GM23338 (cell line): ENCODE measurements around the gene MXRA7. TPM values are rescaled to one million over a fixed set of nuclear protein-coding genes. Genes with fewer than 3 reads are reported as not detected.

Experiments
- ATAC-seq: fragments of 200-7000 bp; cut with Tn5 transposase; 3 replicates; pipeline ENCODE4 v1.9.1; 2020
- DNase-seq: peaks from one replicate; pipeline ENCODE4 v3.0.0-alpha.2; 2015; ENCODE audit warnings: low spot score
- H2AFZ ChIP-seq: fragments of 200-600 bp; sonication (generic); 2 replicates; pipeline ENCODE4 v1.8.0; 2016; ENCODE audit warnings: antibody characterized with exemption, mild to moderate bottlenecking, moderate library complexity
- H3F3A ChIP-seq: fragments of 200-600 bp; sonication (generic); replicated peaks from 2 replicates; pipeline ENCODE4 v1.8.0; 2017; ENCODE audit warnings: antibody characterized with exemption, mixed run types, low read depth
- H3K27ac ChIP-seq: fragments of 200-600 bp; sonication (generic); 2 replicates; pipeline ENCODE4 v1.6.1; 2016; ENCODE audit warnings: low read depth
- H3K27me3 ChIP-seq: fragments of 200-600 bp; sonication (generic); 2 replicates; pipeline ENCODE4 v1.8.0; 2016; ENCODE audit warnings: mild to moderate bottlenecking, mixed run types, moderate library complexity; ENCODE audit not compliant: insufficient read depth
- H3K36me3 ChIP-seq: fragments of 200-600 bp; sonication (generic); 2 replicates; pipeline ENCODE4 v1.8.0; 2016; ENCODE audit warnings: mild to moderate bottlenecking; ENCODE audit not compliant: insufficient read depth
- H3K4me1 ChIP-seq: fragments of 200-600 bp; sonication (generic); 2 replicates; pipeline ENCODE4 v1.8.0; 2016; ENCODE audit warnings: mild to moderate bottlenecking, moderate library complexity; ENCODE audit not compliant: insufficient read depth
- H3K4me2 ChIP-seq: fragments of 200-600 bp; sonication (generic); 2 replicates; pipeline ENCODE4 v1.7.1; 2017; ENCODE audit warnings: mixed run types
- H3K4me3 ChIP-seq: fragments of 200-600 bp; sonication (generic); 2 replicates; pipeline ENCODE4 v1.6.1; 2016; ENCODE audit warnings: mixed run types
- H3K79me2 ChIP-seq: fragments of 200-600 bp; sonication (generic); replicated peaks from 2 replicates; pipeline ENCODE4 v1.8.0; 2017; ENCODE audit warnings: mild to moderate bottlenecking; ENCODE audit not compliant: insufficient read depth
- H3K9me2 ChIP-seq: fragments of 200-600 bp; sonication (generic); 2 replicates; pipeline ENCODE4 v1.8.0; 2017; ENCODE audit not compliant: insufficient read depth
- H4K20me1 ChIP-seq: fragments of 200-600 bp; sonication (generic); replicated peaks from 2 replicates; pipeline ENCODE4 v1.8.0; 2017; ENCODE audit warnings: mild to moderate bottlenecking; ENCODE audit not compliant: insufficient read depth
- H3K27ac Mint-ChIP-seq: 2 replicates; pipeline ENCODE4 v1.8.0; 2020; ENCODE audit warnings: inconsistent platforms, mild to moderate bottlenecking, moderate library complexity, mixed read lengths
- H3K27me3 Mint-ChIP-seq: 3 replicates; pipeline ENCODE4 v1.8.0; 2022; ENCODE audit warnings: low read depth, mild to moderate bottlenecking, moderate library complexity, mixed read lengths, inconsistent platforms; ENCODE audit not compliant: insufficient read depth, poor library complexity
- H3K36me3 Mint-ChIP-seq: 3 replicates; pipeline ENCODE4 v1.8.0; 2021; ENCODE audit warnings: low read depth, mild to moderate bottlenecking, inconsistent platforms, moderate library complexity, mixed read lengths
- H3K4me1 Mint-ChIP-seq: 3 replicates; pipeline ENCODE4 v1.8.0; 2020; ENCODE audit warnings: mild to moderate bottlenecking, inconsistent platforms, mixed read lengths
- H3K4me3 Mint-ChIP-seq: 3 replicates; pipeline ENCODE4 v1.8.0; 2021; ENCODE audit warnings: moderate library complexity, mild to moderate bottlenecking, inconsistent platforms, mixed read lengths
- H3K9me3 Mint-ChIP-seq: 3 replicates; pipeline ENCODE4 v1.8.0; 2020; ENCODE audit warnings: moderate library complexity, mild to moderate bottlenecking, inconsistent platforms, mixed read lengths
- CREB1 ChIP-seq: fragments of 250-450 bp; sonication (Bioruptor Pico); IDR thresholded peaks from 2 replicates; pipeline ENCODE4 v1.5.0; 2020; ENCODE audit warnings: low read depth, mild to moderate bottlenecking, moderate library complexity
- EZH2 ChIP-seq: fragments of 200-600 bp; sonication (generic); IDR thresholded peaks from one replicate; pipeline ENCODE4 v1.8.0; 2017; ENCODE audit warnings: antibody characterized with exemption, mild to moderate bottlenecking, low read depth; ENCODE audit not compliant: unreplicated experiment
- EZH2phosphoT487 ChIP-seq: fragments of 200-600 bp; sonication (generic); IDR thresholded peaks from one replicate; pipeline ENCODE4 v1.8.1; 2018; ENCODE audit warnings: antibody characterized with exemption; ENCODE audit not compliant: unreplicated experiment
- NANOG ChIP-seq: IDR thresholded peaks from 2 replicates; pipeline ENCODE4 v1.6.1; 2016; ENCODE audit warnings: antibody characterized with exemption, borderline replicate concordance
- POLR2AphosphoS5 ChIP-seq: IDR thresholded peaks from 2 replicates; pipeline ENCODE4 v1.6.1; 2016; ENCODE audit warnings: antibody characterized with exemption, low read depth
- STAT1 ChIP-seq: IDR thresholded peaks from one replicate; pipeline ENCODE4 v1.6.1; 2016; ENCODE audit warnings: antibody characterized with exemption; ENCODE audit not compliant: unreplicated experiment
- ZNF114 ChIP-seq: fragments of 250-450 bp; sonication (Bioruptor Pico); IDR thresholded peaks from 2 replicates; pipeline ENCODE4 v1.5.0; 2020; ENCODE audit warnings: mild to moderate bottlenecking, moderate library complexity
- ZNF331 ChIP-seq: fragments of 250-450 bp; sonication (Bioruptor Pico); IDR thresholded peaks from 2 replicates; pipeline ENCODE4 v1.5.0; 2020; ENCODE audit warnings: low read depth, mild to moderate bottlenecking, moderate library complexity
- polyA plus RNA-seq: library from polyadenylated mRNA; unstranded; fragments of >200 nt; fragmentation: Nextera tagmentation; extraction: Ambion mirVana; gene quantifications from 2 replicates; pipeline ENCODE4 v1.2.1, GENCODE V29; 2016
- total RNA-seq: library from RNA; depleted of rRNA; stranded (reverse); fragments of >200 nt; shearing (Covaris generic); gene quantifications from 2 replicates; pipeline ENCODE4 v1.2.3, GENCODE V29; 2014
- TF ChIP-seq, protein P1 (sequence below), 2 experiments: fragments of 200-600 bp in 1 of 2; sonication (generic) in 1 of 2; conservative IDR thresholded peaks; 2 replicates each; pipeline versions ENCODE4 v1.5.1 to v1.6.1; 2016 to 2017; ENCODE audit warnings: antibody characterized with exemption in 2 of 2, low read depth in 2 of 2, mild to moderate bottlenecking in 2 of 2, moderate library complexity in 1 of 2
- TF ChIP-seq, protein P2 (sequence below): fragments of 250-450 bp; sonication (Bioruptor Pico); IDR thresholded peaks from 2 replicates; pipeline ENCODE4 v1.5.0; 2020; ENCODE audit warnings: mild to moderate bottlenecking, moderate library complexity

MXRA7 gene
- total and polyA plus RNA-seq, 2 experiments from 2014 or later: 12.1 to 46.6 TPM

GRCh38 chr17:76700617-76701470, 9.9 kb downstream of the MXRA7 start:
- Histone ChIP-seq H3K27ac (peak overlapping the region; percentile 66), H4K20me1 (no peaks in the 10 kb centered on the region; the same call in 1 of the 2 replicates), H3K4me2 (peak overlapping the region; percentile 63), H3K27me3 (no peaks in the 10 kb centered on the region), H2AFZ (no peak overlapping the region; the same call in 1 of the 2 replicates), H3K4me1 (peaks cover 35% of the 10 kb centered on the region), H3K36me3 (no peaks in the 10 kb centered on the region), H3K9me2 (no peaks in the 10 kb centered on the region), H3K4me3 (no peak overlapping the region), H3K79me2 (peaks cover 19% of the 10 kb centered on the region), H3F3A (no peaks in the 10 kb centered on the region)
- TF ChIP-seq EZH2: no peak
- TF ChIP-seq, protein P1, sequence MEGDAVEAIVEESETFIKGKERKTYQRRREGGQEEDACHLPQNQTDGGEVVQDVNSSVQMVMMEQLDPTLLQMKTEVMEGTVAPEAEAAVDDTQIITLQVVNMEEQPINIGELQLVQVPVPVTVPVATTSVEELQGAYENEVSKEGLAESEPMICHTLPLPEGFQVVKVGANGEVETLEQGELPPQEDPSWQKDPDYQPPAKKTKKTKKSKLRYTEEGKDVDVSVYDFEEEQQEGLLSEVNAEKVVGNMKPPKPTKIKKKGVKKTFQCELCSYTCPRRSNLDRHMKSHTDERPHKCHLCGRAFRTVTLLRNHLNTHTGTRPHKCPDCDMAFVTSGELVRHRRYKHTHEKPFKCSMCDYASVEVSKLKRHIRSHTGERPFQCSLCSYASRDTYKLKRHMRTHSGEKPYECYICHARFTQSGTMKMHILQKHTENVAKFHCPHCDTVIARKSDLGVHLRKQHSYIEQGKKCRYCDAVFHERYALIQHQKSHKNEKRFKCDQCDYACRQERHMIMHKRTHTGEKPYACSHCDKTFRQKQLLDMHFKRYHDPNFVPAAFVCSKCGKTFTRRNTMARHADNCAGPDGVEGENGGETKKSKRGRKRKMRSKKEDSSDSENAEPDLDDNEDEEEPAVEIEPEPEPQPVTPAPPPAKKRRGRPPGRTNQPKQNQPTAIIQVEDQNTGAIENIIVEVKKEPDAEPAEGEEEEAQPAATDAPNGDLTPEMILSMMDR (conservative IDR thresholded peaks at IDR 0.05; ENCODE audit: low read depth in 2 of 2): no peak
- H3K27ac Mint-ChIP-seq: peak overlapping the region; percentile 36
- DNase-seq: peak; percentile 66
- peaks cover 41% of the 10 kb centered on the region for H3K4me1 Mint-ChIP-seq
- peak; percentile 43 for ATAC-seq
- H3K27me3 Mint-ChIP-seq: peaks cover 14% of the 10 kb centered on the region
- no peaks in the 10 kb centered on the region; the same call in 2 of the 3 replicates for H3K9me3 Mint-ChIP-seq
- no peaks in the 10 kb centered on the region for H3K36me3 Mint-ChIP-seq
- peak overlapping the region; percentile 0; the same call in 1 of the 3 replicates for H3K4me3 Mint-ChIP-seq

DNA sequence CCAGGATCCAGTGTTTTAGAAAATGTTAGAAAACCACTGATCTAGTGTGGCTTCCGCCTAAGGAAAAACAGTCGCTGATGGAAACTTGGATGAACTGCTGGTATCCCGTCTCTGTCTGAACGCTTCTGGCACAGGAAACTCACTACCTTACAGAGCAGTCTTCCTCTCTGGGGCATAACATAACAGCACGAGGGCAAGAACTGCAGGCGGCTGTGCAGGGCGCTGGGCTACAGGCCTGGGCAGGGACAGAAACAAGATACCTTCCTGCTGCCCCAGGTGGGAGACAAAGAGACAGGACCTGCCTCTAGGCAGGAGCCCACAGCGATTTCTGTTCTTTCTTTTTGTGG, 10.5 kb downstream of the MXRA7 start:
- peaks cover 41% of the 10 kb centered on the region for H3K4me1 Mint-ChIP-seq
- Histone ChIP-seq H3K36me3 (no peaks in the 10 kb centered on the region), H3K27me3 (no peaks in the 10 kb centered on the region), H4K20me1 (no peaks in the 10 kb centered on the region; the same call in 1 of the 2 replicates), H3K4me2 (peak overlapping the region; percentile 63), H3K9me2 (no peaks in the 10 kb centered on the region), H2AFZ (no peak overlapping the region), H3K4me1 (peaks cover 35% of the 10 kb centered on the region), H3K4me3 (no peak overlapping the region), H3K79me2 (peaks cover 15% of the 10 kb centered on the region), H3F3A (no peaks in the 10 kb centered on the region), H3K27ac (peak overlapping the region; percentile 66; the same call in 1 of the 2 replicates)
- H3K27ac Mint-ChIP-seq: peak overlapping the region; percentile 36
- ATAC-seq (peak; percentile 20), DNase-seq (no peak)
- peaks cover 14% of the 10 kb centered on the region for H3K27me3 Mint-ChIP-seq
- H3K36me3 Mint-ChIP-seq: no peaks in the 10 kb centered on the region
- no peaks in the 10 kb centered on the region; the same call in 2 of the 3 replicates for H3K9me3 Mint-ChIP-seq
- no peak overlapping the region for H3K4me3 Mint-ChIP-seq
- TF ChIP-seq, protein P1 (conservative IDR thresholded peaks at IDR 0.05; ENCODE audit: low read depth in 2 of 2): no peak
- TF ChIP-seq STAT1 (no peak), NANOG (no peak), EZH2phosphoT487 (no peak), ZNF331 (CRISPR knock-in tag) (no peak), ZNF114 (CRISPR knock-in tag) (no peak), POLR2AphosphoS5 (no peak), CREB1 (CRISPR knock-in tag) (no peak)
- TF ChIP-seq, protein P2, sequence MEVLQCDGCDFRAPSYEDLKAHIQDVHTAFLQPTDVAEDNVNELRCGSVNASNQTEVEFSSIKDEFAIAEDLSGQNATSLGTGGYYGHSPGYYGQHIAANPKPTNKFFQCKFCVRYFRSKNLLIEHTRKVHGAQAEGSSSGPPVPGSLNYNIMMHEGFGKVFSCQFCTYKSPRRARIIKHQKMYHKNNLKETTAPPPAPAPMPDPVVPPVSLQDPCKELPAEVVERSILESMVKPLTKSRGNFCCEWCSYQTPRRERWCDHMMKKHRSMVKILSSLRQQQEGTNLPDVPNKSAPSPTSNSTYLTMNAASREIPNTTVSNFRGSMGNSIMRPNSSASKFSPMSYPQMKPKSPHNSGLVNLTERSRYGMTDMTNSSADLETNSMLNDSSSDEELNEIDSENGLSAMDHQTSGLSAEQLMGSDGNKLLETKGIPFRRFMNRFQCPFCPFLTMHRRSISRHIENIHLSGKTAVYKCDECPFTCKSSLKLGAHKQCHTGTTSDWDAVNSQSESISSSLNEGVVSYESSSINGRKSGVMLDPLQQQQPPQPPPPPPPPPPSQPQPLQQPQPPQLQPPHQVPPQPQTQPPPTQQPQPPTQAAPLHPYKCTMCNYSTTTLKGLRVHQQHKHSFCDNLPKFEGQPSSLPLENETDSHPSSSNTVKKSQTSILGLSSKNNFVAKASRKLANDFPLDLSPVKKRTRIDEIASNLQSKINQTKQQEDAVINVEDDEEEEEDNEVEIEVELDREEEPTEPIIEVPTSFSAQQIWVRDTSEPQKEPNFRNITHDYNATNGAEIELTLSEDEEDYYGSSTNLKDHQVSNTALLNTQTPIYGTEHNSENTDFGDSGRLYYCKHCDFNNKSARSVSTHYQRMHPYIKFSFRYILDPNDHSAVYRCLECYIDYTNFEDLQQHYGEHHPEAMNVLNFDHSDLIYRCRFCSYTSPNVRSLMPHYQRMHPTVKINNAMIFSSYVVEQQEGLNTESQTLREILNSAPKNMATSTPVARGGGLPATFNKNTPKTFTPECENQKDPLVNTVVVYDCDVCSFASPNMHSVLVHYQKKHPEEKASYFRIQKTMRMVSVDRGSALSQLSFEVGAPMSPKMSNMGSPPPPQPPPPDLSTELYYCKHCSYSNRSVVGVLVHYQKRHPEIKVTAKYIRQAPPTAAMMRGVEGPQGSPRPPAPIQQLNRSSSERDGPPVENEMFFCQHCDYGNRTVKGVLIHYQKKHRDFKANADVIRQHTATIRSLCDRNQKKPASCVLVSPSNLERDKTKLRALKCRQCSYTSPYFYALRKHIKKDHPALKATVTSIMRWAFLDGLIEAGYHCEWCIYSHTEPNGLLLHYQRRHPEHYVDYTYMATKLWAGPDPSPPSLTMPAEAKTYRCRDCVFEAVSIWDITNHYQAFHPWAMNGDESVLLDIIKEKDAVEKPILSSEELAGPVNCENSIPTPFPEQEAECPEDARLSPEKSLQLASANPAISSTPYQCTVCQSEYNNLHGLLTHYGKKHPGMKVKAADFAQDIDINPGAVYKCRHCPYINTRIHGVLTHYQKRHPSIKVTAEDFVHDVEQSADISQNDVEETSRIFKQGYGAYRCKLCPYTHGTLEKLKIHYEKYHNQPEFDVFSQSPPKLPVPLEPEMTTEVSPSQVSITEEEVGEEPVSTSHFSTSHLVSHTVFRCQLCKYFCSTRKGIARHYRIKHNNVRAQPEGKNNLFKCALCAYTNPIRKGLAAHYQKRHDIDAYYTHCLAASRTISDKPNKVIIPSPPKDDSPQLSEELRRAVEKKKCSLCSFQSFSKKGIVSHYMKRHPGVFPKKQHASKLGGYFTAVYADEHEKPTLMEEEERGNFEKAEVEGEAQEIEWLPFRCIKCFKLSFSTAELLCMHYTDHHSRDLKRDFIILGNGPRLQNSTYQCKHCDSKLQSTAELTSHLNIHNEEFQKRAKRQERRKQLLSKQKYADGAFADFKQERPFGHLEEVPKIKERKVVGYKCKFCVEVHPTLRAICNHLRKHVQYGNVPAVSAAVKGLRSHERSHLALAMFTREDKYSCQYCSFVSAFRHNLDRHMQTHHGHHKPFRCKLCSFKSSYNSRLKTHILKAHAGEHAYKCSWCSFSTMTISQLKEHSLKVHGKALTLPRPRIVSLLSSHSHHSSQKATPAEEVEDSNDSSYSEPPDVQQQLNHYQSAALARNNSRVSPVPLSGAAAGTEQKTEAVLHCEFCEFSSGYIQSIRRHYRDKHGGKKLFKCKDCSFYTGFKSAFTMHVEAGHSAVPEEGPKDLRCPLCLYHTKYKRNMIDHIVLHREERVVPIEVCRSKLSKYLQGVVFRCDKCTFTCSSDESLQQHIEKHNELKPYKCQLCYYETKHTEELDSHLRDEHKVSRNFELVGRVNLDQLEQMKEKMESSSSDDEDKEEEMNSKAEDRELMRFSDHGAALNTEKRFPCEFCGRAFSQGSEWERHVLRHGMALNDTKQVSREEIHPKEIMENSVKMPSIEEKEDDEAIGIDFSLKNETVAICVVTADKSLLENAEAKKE: no peak
